HK-2 (cell line): ENCODE data around the gene GRIP1.

Experiments used
- DNase-seq: peaks from one replicate; pipeline ENCODE4 v3.0.0-alpha.2; 2018; ENCODE audit not compliant: unreplicated experiment

Gene GRIP1

GRCh38 chr12:66598608-66599007, 80.3 kb downstream of the GRIP1 start:
- no peak for DNase-seq

GRCh38 chr12:66598079-66598478, 80.8 kb downstream of the GRIP1 start:
- DNase-seq, result no peak

GRCh38 chr12:66596199-66596598, 82.7 kb downstream of the GRIP1 start:
- DNase-seq, result no peak

GRCh38 chr12:66594688-66595087, 84.2 kb downstream of the GRIP1 start:
- no peak for DNase-seq

- no peak for DNase-seq
Measured at GRCh38 chr12:66590275-66590985, 88.4 kb downstream of the GRIP1 start.

GRCh38 chr12:66589095-66589494, 89.8 kb downstream of the GRIP1 start:
- DNase-seq, result no peak

GRCh38 chr12:66587912-66588311, 91.0 kb downstream of the GRIP1 start:
- DNase-seq, result no peak

GRCh38 chr12:66584673-66585072, 94.2 kb downstream of the GRIP1 start:
- DNase-seq, result no peak

- DNase-seq, result no peak
Measured at GRCh38 chr12:66573605-66574004, 105.3 kb downstream of the GRIP1 start.

GRCh38 chr12:66572845-66573244, 106.0 kb downstream of the GRIP1 start:
- DNase-seq, result no peak

GRCh38 chr12:66571361-66571915, 107.4 kb downstream of the GRIP1 start:
- no peak for DNase-seq

GRCh38 chr12:66563220-66563619, 115.7 kb downstream of the GRIP1 start:
- DNase-seq, result no peak

GRCh38 chr12:66555113-66555512, 123.8 kb downstream of the GRIP1 start:
- no peak for DNase-seq

GRCh38 chr12:66552716-66553115, 126.2 kb downstream of the GRIP1 start:
- no peak for DNase-seq

- DNase-seq, result no peak
Measured at GRCh38 chr12:66550626-66551025, 128.2 kb downstream of the GRIP1 start.

GRCh38 chr12:66549050-66549389, 129.9 kb downstream of the GRIP1 start:
- no peak for DNase-seq

- no peak for DNase-seq
Measured at GRCh38 chr12:66548338-66549049, 130.4 kb downstream of the GRIP1 start.

GRCh38 chr12:66541426-66541825, 137.4 kb downstream of the GRIP1 start:
- no peak for DNase-seq

GRCh38 chr12:66539431-66539830, 139.4 kb downstream of the GRIP1 start:
- no peak for DNase-seq

GRCh38 chr12:66538970-66539369, 139.9 kb downstream of the GRIP1 start:
- DNase-seq, result peak; percentile 28

GRCh38 chr12:66537876-66538275, 141.0 kb downstream of the GRIP1 start:
- no peak for DNase-seq

GRCh38 chr12:66533767-66534166, 145.1 kb downstream of the GRIP1 start:
- DNase-seq, result no peak

- no peak for DNase-seq
Measured at GRCh38 chr12:66531766-66532165, 147.1 kb downstream of the GRIP1 start.
